GM12878 (cell line): Measurements from ENCODE around the gene ATG4A. TPM values are rescaled to one million over a fixed set of nuclear protein-coding genes. Genes with fewer than 3 reads are reported as not detected.

Experiments used
- ATAC-seq: fragments of 200-7000 bp; cut with Tn5 transposase; 3 replicates; pipeline ENCODE4 v1.9.1; 2020; ENCODE audit warnings: mild to moderate bottlenecking, moderate library complexity
- BruUV-seq: library from RNA; stranded (reverse); fragments of 400-500 nt; replicated peaks from 2 replicates; lab custom pipeline; 2021; lab: Mats Ljungman, UMichigan
- CTCF ChIA-PET: fragments of 300-600 bp; sonication (Branson Sonifier 250); formaldehyde crosslinking; extraction: SDS; loops from one replicate; lab custom pipeline; 2021; ENCODE audit warnings: inconsistent platforms; lab: Yijun Ruan, JAX
- POLR2A ChIA-PET: fragments of 350-600 bp; formaldehyde crosslinking; extraction: SDS; loops from one replicate; lab custom pipeline; 2021; ENCODE audit warnings: inconsistent platforms; lab: Charles Lee
- RAD21 ChIA-PET: fragments of 300-600 bp; sonication (Branson Sonifier 250); formaldehyde crosslinking; loops from one replicate; lab custom pipeline; 2023; ENCODE audit warnings: antibody characterized with exemption; ENCODE audit not compliant: unreplicated experiment; lab: Charles Lee
- SMC1A ChIA-PET: fragments of 300-600 bp; sonication (Branson Sonifier 250); formaldehyde crosslinking; loops from one replicate; lab custom pipeline; 2023; ENCODE audit not compliant: unreplicated experiment, uncharacterized antibody; lab: Charles Lee
- DNase-seq: peaks from one replicate; pipeline ENCODE4 v3.0.0-alpha.2; 2011; ENCODE audit warnings: low read depth, low spot score
- FAIRE-seq: peaks from 3 replicates; lab custom pipeline; 2011; peaks lifted over from hg19 to GRCh38; lab: Jason Lieb, UNC
- H2AFZ ChIP-seq: 2 replicates; pipeline ENCODE4 v1.6.0; 2011; ENCODE audit warnings: low read depth, low read length, control low read depth; ENCODE audit not compliant: control insufficient read depth
- H3K27ac ChIP-seq: 2 replicates; pipeline ENCODE4 v1.5.1; 2011; ENCODE audit warnings: control low read depth; ENCODE audit not compliant: control insufficient read depth, insufficient read depth
- H3K27me3 ChIP-seq, 2 experiments: replicated peaks in 1 of 2; 2 replicates each; pipeline versions ENCODE4 v1.6.0 to v1.6.1; 2011; ENCODE audit warnings: low read length in 1 of 2; ENCODE audit not compliant: control insufficient read depth in 2 of 2, insufficient read depth in 2 of 2
- H3K36me3 ChIP-seq, 2 experiments: 2 replicates each; pipeline ENCODE4 v1.5.1; 2011; ENCODE audit warnings: low read length in 1 of 2; ENCODE audit not compliant: control insufficient read depth in 2 of 2, insufficient read depth in 2 of 2
- H3K4me1 ChIP-seq: 2 replicates; pipeline ENCODE4 v1.6.1; 2011; ENCODE audit warnings: mild to moderate bottlenecking, low read length, moderate library complexity, mixed read lengths; ENCODE audit not compliant: control insufficient read depth, insufficient read depth
- H3K4me2 ChIP-seq: 2 replicates; pipeline ENCODE4 v1.6.0; 2011; ENCODE audit warnings: control low read depth; ENCODE audit not compliant: control insufficient read depth, insufficient read depth
- H3K4me3 ChIP-seq: fragments of 200-600 bp; sonication (generic); 2 replicates; pipeline ENCODE4 v1.5.1; 2016
- H3K79me2 ChIP-seq: 2 replicates; pipeline ENCODE4 v1.6.0; 2011; ENCODE audit warnings: low read length; ENCODE audit not compliant: control insufficient read depth, insufficient read depth
- H3K9ac ChIP-seq: 2 replicates; pipeline ENCODE4 v1.8.0; 2011; ENCODE audit warnings: low read length, control low read depth, mixed read lengths; ENCODE audit not compliant: control insufficient read depth, insufficient read depth
- H3K9me3 ChIP-seq: replicated peaks from 3 replicates; pipeline ENCODE4 v1.5.1; 2011; ENCODE audit warnings: mild to moderate bottlenecking, low read length; ENCODE audit not compliant: control insufficient read depth, insufficient read depth
- H4K20me1 ChIP-seq: 2 replicates; pipeline ENCODE4 v1.6.0; 2011; ENCODE audit not compliant: control insufficient read depth, insufficient read depth
- BHLHE40 ChIP-seq, 2 experiments: fragments of 450-650 bp in 1 of 2; IDR thresholded peaks; 2 replicates each; pipeline ENCODE4 v1.6.1; 2011 to 2017; ENCODE audit warnings: low read depth in 2 of 2, borderline replicate concordance in 1 of 2, improper control_type of control experiment in 1 of 2, low read length in 1 of 2, mild to moderate bottlenecking in 1 of 2
- EZH2 ChIP-seq: IDR thresholded peaks from 2 replicates; pipeline ENCODE4 v1.6.1; 2012; ENCODE audit warnings: low read depth, mild to moderate bottlenecking, control low read depth, inconsistent platforms, low read length, borderline replicate concordance; ENCODE audit not compliant: control insufficient read depth
- FOXM1 ChIP-seq: IDR thresholded peaks from 2 replicates; pipeline ENCODE4 v1.6.1; 2012; ENCODE audit warnings: low read depth, mild to moderate bottlenecking, inconsistent platforms, low read length, moderate library complexity
- JUNB ChIP-seq: IDR thresholded peaks from 2 replicates; pipeline ENCODE4 v1.6.1; 2016; ENCODE audit warnings: antibody characterized with exemption, mild to moderate bottlenecking
- KAT2A ChIP-seq: conservative IDR thresholded peaks from 2 replicates; pipeline ENCODE4 v1.6.1; 2011; ENCODE audit warnings: low read depth, low read length; ENCODE audit not compliant: control insufficient read depth
- MEF2A ChIP-seq: IDR thresholded peaks from 2 replicates; pipeline ENCODE4 v1.6.1; 2011; ENCODE audit warnings: low read depth, mild to moderate bottlenecking, low read length, moderate library complexity; ENCODE audit not compliant: insufficient read depth
- POU2F2 ChIP-seq: IDR thresholded peaks from 3 replicates; pipeline ENCODE4 v1.6.1; 2011; ENCODE audit warnings: low read depth, mild to moderate bottlenecking, low read length, borderline replicate concordance
- RFX5 ChIP-seq: IDR thresholded peaks from 2 replicates; pipeline ENCODE4 v1.6.1; 2011; ENCODE audit warnings: low read depth, low read length, improper control_type of control experiment
- SIN3A ChIP-seq: IDR thresholded peaks from 2 replicates; pipeline ENCODE4 v1.6.1; 2012; ENCODE audit warnings: low read depth, low read length, improper control_type of control experiment
- SMARCA5 ChIP-seq: fragments of 450-650 bp; IDR thresholded peaks from 2 replicates; pipeline ENCODE4 v1.6.1; 2017; ENCODE audit warnings: mild to moderate bottlenecking
- TBL1XR1 ChIP-seq: IDR thresholded peaks from 2 replicates; pipeline ENCODE4 v1.6.1; 2012; ENCODE audit warnings: low read depth, low read length, improper control_type of control experiment
- WGBS: methylation state at CpG from one replicate; pipeline ENCODE4 v1.1.6; 2016; ENCODE audit warnings: low lambda C conversion rate; ENCODE audit not compliant: insufficient replicate concordance, insufficient coverage; ENCODE audit errors: missing lambda C conversion rate; 5-methylcytosine and 5-hydroxymethylcytosine counted together
- in situ Hi-C: fragments of 300-500 bp; cut with MboI; formaldehyde crosslinking; loops from 9 replicates; pipeline ENCODE4 v1.14.3; 2018; ENCODE audit warnings: mixed read lengths
- intact Hi-C: fragments of 100-400 bp; cut with micrococcal nuclease; formaldehyde crosslinking; loops from one replicate; pipeline ENCODE4 v1.14.2; 2022; ENCODE audit not compliant: unreplicated experiment
- polyA plus RNA-seq, 11 experiments: library from polyadenylated mRNA; depleted of rRNA in 4 of 11; unstranded in 6 of 11; stranded (reverse) in 5 of 11; fragments of >200 nt; fragmentation: Nextera tagmentation in 4 of 11; fragmentation: Illumina TruSeq in 1 of 11; extraction: Ambion mirVana in 4 of 11; extraction: Trizol in 1 of 11; gene quantifications; 1 replicate in 1 of 11; 2 replicates in 10 of 11; pipeline versions ENCODE4 v1.2.1 to v1.2.3, GENCODE V29; 2011 to 2016; ENCODE audit warnings: inconsistent platforms in 2 of 11, missing spikeins in 2 of 11, low read depth in 1 of 11
- total RNA-seq, 4 experiments: library from RNA; depleted of rRNA in 3 of 4; stranded (reverse); fragments of >200 nt in 3 of 4; fragmentation: Illumina TruSeq in 1 of 4; extraction: Trizol in 1 of 4; gene quantifications; 2 replicates each; pipeline versions ENCODE4 v1.2.1 to v1.2.3, GENCODE V29; 2013 to 2021
- TF ChIP-seq, protein P1 (sequence below): IDR thresholded peaks from 2 replicates; pipeline ENCODE4 v1.6.1; 2012; ENCODE audit warnings: low read depth, low read length, improper control_type of control experiment
- TF ChIP-seq, protein P2 (sequence below): IDR thresholded peaks from 2 replicates; pipeline ENCODE4 v1.6.1; 2011; ENCODE audit warnings: borderline replicate concordance, low read depth, mild to moderate bottlenecking, moderate library complexity, low read length; ENCODE audit not compliant: insufficient read depth, poor library complexity, severe bottlenecking
- TF ChIP-seq, protein P3 (sequence below): fragments of 450-650 bp; IDR thresholded peaks from 2 replicates; pipeline ENCODE4 v1.6.1; 2017; ENCODE audit warnings: borderline replicate concordance

Gene ATG4A
- total and polyA plus RNA-seq, 10 of the 15 experiments (the other 5 are each of a cell fraction or from before 2014, with no cell fraction given): 9.1 to 22.0 (median 15.5) TPM

DNA sequence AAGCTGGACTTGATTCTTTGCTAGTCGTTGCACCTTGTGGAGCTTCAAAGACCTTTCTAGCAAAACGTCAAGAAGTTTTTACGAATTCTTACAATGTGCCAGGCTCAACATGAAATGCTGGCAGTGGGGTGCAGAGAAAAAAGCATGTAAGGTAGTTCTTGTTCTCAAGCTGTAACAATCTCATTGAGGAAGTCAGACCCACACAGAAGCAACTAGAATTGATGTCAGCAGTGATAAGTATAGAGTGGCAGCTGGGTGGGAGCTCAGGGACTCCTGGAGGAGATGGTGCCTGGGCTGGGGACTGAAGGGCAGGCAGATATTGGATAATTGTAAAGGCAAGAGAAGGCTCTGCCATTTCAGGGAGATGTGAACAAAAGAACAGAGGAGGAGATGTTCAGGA, 82.3 kb downstream of the ATG4A start:
- TF ChIP-seq SIN3A: no peak
- TF ChIP-seq SMARCA5: no peak
- TF ChIP-seq BHLHE40 (IDR thresholded peaks at IDR 0.05; ENCODE audit: borderline replicate concordance in 1 of 2, low read depth in 2 of 2, low read length in 1 of 2): no peak
- TF ChIP-seq MEF2A: no peak
- POLR2A ChIA-PET: no interaction called here
- Histone ChIP-seq H3K36me3 (no peaks in the 10 kb centered on the region), H3K4me1 (no peaks in the 10 kb centered on the region), H3K27ac (no peak overlapping the region), H4K20me1 (no peaks in the 10 kb centered on the region), H3K79me2 (no peaks in the 10 kb centered on the region), H3K9me3 (no peaks in the 10 kb centered on the region), H3K4me3 (no peak overlapping the region), H3K27me3 (no peaks in the 10 kb centered on the region), H3K4me2 (no peak overlapping the region), H3K9ac (no peak overlapping the region), H2AFZ (no peak overlapping the region)
- RAD21 ChIA-PET: no interaction called here
- intact Hi-C loops: no loop called here
- FAIRE-seq (no peak), DNase-seq (no peak), ATAC-seq (no peak)
- CTCF ChIA-PET: no interaction called here
- BruUV-seq: no TSS peak
- SMC1A ChIA-PET: interaction anchor here (1.0 kb wide), 1 partner anchor 82 kb away, joined by 3 read pairs; the partner anchor contains the start of genes ATG4A and PSMD10
- 4% methylated on average over 3 of the region's 3 CpGs for WGBS
- in situ Hi-C loops: no loop called here

DNA sequence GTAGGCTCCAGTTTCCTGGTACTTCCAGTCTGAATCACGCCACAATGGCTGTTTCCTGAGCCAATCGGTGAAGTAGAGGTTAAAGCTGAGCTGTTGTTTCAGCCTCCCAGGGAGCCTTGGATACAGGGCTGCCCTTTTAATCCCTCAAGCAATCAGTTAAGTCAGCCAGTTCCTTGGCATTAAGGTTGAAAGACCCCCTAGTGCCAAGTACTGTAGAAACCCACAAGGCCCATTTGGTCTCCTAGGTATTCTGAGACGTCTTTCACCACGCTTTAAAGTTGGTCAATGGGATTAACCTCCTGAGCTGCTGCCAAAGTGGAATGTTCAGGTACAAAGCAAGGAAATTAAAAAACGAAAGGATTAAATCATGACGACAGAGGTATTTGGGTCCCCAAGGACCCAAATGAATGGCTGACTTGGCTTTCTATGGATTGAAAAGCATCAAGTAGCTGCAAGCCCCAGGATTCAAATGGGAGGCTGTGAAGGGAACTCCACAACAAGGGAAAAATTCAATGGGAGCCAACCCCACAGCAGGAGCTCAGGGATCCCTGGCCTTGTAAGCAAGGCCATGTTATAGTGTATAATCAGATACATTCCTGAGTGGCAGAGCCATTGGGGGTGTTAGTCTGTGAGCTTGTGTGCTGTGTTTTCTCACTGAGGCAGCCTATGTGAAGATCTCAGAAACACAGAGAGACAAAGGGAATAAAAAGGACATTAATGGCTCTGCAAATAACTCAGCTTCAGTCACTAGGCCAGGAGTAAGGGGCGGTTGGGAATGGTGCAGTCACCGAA, 86.0 kb downstream of the ATG4A start:
- no peaks in the 10 kb centered on the region for H3K27me3 ChIP-seq
- H3K27ac ChIP-seq: no peak overlapping the region
- ChIA-PET CTCF (no interaction called here), SMC1A (no interaction called here), POLR2A (no interaction called here), RAD21 (no interaction called here)
- intact Hi-C loops (no loop called here), in situ Hi-C loops (no loop called here)
- H3K4me1 ChIP-seq: no peaks in the 10 kb centered on the region
- ATAC-seq: no peak
- no peaks in the 10 kb centered on the region for H3K9me3 ChIP-seq
- H2AFZ ChIP-seq: no peak overlapping the region
- no peaks in the 10 kb centered on the region for H3K79me2 ChIP-seq
- FAIRE-seq: no peak
- no peaks in the 10 kb centered on the region for H3K36me3 ChIP-seq
- no peak overlapping the region for H3K4me2 ChIP-seq
- H3K9ac ChIP-seq: no peak overlapping the region
- WGBS: 51% methylated on average over 8 of the region's 8 CpGs
- no peak overlapping the region for H3K4me3 ChIP-seq
- no TSS peak for BruUV-seq
- DNase-seq: no peak
- no peaks in the 10 kb centered on the region for H4K20me1 ChIP-seq
- no peak for TF ChIP-seq FOXM1
- no peak for TF ChIP-seq TBL1XR1
- no peak for TF ChIP-seq JUNB
- TF ChIP-seq RFX5: no peak
- TF ChIP-seq, protein P1, sequence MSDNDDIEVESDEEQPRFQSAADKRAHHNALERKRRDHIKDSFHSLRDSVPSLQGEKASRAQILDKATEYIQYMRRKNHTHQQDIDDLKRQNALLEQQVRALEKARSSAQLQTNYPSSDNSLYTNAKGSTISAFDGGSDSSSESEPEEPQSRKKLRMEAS: no peak
- TF ChIP-seq, protein P2, sequence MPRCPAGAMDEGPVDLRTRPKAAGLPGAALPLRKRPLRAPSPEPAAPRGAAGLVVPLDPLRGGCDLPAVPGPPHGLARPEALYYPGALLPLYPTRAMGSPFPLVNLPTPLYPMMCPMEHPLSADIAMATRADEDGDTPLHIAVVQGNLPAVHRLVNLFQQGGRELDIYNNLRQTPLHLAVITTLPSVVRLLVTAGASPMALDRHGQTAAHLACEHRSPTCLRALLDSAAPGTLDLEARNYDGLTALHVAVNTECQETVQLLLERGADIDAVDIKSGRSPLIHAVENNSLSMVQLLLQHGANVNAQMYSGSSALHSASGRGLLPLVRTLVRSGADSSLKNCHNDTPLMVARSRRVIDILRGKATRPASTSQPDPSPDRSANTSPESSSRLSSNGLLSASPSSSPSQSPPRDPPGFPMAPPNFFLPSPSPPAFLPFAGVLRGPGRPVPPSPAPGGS: no peak
- TF ChIP-seq POU2F2: no peak
- TF ChIP-seq, protein P3, sequence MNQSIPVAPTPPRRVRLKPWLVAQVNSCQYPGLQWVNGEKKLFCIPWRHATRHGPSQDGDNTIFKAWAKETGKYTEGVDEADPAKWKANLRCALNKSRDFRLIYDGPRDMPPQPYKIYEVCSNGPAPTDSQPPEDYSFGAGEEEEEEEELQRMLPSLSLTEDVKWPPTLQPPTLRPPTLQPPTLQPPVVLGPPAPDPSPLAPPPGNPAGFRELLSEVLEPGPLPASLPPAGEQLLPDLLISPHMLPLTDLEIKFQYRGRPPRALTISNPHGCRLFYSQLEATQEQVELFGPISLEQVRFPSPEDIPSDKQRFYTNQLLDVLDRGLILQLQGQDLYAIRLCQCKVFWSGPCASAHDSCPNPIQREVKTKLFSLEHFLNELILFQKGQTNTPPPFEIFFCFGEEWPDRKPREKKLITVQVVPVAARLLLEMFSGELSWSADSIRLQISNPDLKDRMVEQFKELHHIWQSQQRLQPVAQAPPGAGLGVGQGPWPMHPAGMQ: no peak
- TF ChIP-seq KAT2A: no peak
- no peak for TF ChIP-seq EZH2
